HG03342 (cell line): Measurements from ENCODE around the gene MT3.

Source experiments
- ATAC-seq: cut with Tn5 transposase; IDR thresholded peaks from one replicate; pipeline ENCODE4 v1.9.1; 2021; ENCODE audit warnings: mild to moderate bottlenecking, moderate library complexity; ENCODE audit not compliant: unreplicated experiment

Gene MT3

DNA sequence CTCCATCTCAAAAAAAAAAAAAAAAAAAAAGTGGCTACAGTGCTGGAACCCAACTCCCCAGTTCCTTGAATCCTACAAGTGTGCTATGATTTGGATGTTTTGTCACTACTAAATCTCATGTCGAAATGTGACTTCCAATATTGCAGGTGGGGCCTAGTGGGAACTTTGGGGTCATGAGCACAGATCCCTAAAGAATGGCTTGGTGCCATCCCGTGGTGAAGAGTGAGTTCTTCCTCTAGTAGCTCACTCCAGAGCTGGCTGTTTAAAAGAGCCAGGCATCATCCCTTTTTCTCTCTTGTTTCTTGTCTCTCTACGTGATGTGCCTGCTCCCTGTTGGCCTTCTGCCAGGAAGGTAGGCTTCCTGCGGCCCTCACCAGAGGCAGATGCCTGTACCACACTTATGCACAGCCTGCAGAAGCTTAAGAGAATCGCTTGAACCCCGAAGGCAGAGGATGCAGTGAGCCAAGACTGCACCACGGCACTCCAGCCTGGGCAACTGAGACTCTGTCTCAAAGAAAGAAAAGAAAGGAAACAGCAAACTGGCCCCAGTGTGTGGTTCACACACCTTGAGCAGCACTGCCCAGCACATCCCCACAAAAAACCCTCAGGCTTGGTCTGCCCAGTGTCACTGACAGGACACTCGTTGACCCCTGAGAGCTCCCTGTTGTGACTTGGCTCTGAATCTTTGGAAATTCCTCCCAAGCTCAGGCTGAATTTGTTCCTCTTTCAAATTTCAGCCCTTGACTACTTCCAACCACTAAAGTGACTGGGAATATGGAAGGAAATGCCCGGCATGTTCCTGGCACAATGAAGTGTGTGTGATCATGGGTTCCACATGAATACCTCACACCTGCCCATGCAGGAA is 39.4 kb downstream of the MT3 start:
- no peak for ATAC-seq

- ATAC-seq: no peak
Observed at GRCh38 chr16:56629531-56629930, 40.2 kb downstream of the MT3 start.

- peak; percentile 83 for ATAC-seq
Observed at GRCh38 chr16:56630134-56630533, 40.8 kb downstream of the MT3 start.

DNA sequence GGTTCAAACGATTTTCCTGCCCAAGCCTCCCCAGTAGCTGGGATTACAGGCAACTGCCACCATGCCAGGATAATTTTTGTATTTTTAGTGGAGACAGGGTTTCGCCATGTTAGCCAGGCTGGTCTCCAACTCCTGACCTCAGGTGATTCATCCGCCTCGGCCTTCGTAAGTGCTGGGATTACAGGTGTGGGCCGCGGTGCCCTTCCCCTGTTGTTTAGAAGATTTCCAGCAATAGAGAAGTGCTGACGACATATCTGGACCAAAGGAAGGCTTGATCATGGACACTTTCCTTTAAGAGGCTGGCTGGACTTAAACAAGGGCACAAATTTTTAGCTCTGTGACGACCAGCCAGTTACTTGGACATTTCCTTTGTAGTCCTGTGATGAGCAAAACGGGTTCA is 41.9 kb downstream of the MT3 start:
- ATAC-seq: no peak

- ATAC-seq: no peak
Observed at GRCh38 chr16:56631832-56632155, 42.5 kb downstream of the MT3 start.

GRCh38 chr16:56632156-56632847 is 43.0 kb downstream of the MT3 start, which contains the start of gene MT1M:
Gene MT1M, plus strand, starts transcription at chr16:56632659. Its CDS starts 73 bp downstream, at chr16:56632732.
- no peak for ATAC-seq

- no peak for ATAC-seq
Observed at GRCh38 chr16:56632848-56633365, 43.6 kb downstream of the MT3 start.

- no peak for ATAC-seq
Observed at GRCh38 chr16:56633535-56633934, 44.2 kb downstream of the MT3 start.

DNA sequence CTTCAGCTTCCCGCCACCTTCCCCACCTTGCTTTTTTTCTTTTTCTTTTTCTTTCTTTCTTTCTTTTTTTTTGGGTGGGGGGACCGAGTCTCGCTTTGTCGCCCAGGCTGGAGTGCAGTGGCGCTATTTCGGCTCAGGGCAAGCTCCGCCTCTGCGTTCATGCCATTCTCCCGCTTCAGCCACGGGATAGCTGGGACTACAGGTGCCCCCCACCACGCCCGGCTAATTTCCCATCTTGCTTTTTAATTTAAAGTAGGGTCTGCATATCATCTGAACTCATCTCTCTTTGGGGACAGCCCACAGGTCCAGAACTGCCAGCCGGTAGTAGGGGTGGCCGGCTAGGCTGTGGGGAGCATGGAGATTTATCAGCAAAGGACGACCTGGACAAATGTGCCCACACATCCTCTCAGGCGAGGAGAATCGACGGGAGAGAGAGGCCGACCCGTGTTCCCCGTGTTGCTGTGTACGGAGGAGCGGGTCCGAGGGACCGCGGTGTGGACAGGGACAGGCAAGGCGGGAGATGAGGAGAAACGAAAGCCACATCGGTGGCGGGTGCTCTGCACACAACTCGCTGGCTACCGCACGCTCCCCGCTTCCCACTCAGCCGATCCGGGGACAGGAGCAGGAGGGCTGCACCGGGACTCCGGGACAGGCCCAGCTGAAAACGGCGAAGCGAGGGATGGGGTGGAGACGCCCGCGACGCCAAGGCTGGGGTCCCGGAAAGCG is 45.5 kb downstream of the MT3 start:
- ATAC-seq: no peak

DNA sequence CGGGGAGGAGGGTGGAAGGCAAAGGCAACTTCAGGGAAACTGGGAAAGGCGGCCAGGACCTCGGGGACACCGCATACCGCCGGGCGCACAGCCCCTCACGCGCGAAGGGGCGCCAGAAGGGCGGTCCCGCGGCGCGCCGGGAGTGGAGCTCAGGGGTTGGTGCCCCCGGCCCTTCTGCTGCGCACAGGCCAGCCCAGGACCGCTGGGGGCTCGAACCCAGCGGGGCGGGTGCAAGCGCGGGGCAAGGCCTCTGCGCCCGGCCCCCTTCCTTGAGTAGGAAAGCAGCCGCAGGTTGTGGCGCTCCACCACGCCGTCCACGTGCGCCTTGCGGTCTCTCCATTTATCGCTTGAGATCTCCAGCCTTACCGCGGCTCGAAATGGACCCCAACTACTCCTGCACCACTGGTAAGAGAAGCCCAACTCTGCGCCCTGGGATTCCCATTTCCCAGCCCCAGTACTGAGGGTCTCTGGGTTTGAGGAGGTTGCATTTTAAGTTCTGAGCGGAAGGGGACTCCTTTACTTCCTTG is 46.2 kb downstream of the MT3 start:
- no peak for ATAC-seq

DNA sequence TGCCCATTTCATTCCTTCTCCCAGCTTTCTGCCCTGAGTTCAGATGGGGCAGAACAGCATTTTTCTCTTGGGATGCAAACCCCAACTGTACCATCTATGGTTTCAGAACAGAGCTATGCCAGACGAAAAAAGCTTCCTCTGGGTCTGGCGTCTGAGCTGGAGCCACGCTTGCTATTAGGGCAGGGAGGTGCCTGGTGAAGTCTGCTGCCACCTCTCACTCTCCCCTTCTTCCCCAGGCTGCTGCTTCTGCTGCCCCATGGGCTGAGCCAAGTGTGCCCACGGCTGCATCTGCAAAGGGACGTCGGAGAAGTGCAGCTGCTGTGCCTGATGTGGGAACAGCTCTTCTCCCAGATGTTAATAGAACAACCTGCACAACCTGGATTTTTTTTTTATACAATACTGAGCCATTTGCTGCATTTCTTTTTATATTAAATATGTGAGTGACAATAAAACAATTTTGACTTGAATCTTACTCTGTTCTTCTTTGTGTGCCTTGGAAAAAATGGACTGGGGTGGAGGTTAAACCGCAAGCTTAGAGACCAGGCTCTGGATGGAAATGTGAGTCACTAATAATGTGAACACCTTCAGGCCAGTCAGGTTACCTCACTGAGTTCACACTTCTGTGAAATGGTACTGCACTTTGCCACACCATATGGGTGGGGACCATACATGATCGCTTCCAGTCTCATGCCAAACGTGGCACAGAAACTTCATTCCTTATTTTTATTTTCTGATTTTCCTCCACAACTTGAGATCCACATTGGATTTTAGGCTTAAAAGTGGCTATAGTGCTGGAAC is 47.5 kb downstream of the MT3 start:
- no peak for ATAC-seq

- no peak for ATAC-seq
Observed at GRCh38 chr16:56637814-56638750, 48.8 kb downstream of the MT3 start, which contains the start of gene MT1A. Gene MT1A, plus strand, starts transcription at chr16:56638666. Its CDS starts 73 bp downstream, at chr16:56638739.

GRCh38 chr16:56639045-56639444 is 49.7 kb downstream of the MT3 start:
- no peak for ATAC-seq

DNA sequence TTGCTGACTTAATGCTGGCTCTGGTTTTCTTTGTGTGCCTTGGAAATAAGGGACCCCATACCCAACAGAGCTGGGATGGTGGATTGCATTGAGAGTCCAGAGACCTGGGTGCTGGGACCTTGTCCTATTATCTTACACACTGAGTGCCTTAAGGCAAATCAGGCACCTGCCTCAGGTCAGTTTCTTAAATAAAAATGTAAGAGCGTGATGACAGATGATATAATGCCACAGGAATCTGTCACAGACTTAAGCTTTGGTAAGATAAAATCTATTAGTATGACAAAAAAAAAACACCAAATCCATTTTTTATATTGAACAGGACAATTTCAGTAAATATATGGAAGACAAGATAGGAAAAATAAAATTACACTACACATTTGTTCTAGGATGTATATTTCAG is 50.7 kb downstream of the MT3 start:
- no peak for ATAC-seq
